Measurements from ENCODE around the gene TIMM22. TPM values are rescaled to one million over a fixed set of nuclear protein-coding genes. Genes with fewer than 3 reads are reported as not detected.

The TIMM22 gene
- total RNA-seq, 3 donors from 2014 or later (not counting 1 experiment from before 2014, with no cell fraction given): 7.8 to 11.3 (median 8.9) TPM

GRCh38 chr17:967122-967521 is 29.8 kb upstream of the TIMM22 start:
- H3K27me3 ChIP-seq (ENCODE audit: control insufficient read depth, insufficient read depth, low read length): no peaks in the 10 kb centered on the region
- no peaks in the 10 kb centered on the region for H3K9me3 Mint-ChIP-seq
- H3K36me3 ChIP-seq (ENCODE audit: control insufficient read depth, insufficient read depth, low read length): no peaks in the 10 kb centered on the region
- H3K4me1 ChIP-seq (ENCODE audit: control insufficient read depth, insufficient read depth, low read length): no peaks in the 10 kb centered on the region
- DNase-seq: no peak
- H3K4me3 Mint-ChIP-seq: no peak overlapping the region
- no peak overlapping the region for H3K27ac ChIP-seq (ENCODE audit: low read length)
- no peak for TF ChIP-seq CTCF (IDR thresholded peaks at IDR 0.05)
- 90% methylated on average over 9 of the region's 9 CpGs for WGBS (ENCODE audit: insufficient coverage)
- H3K9me3 ChIP-seq (ENCODE audit: control insufficient read depth, insufficient read depth, low read length): no peaks in the 10 kb centered on the region
- intact Hi-C loops (cut with micrococcal nuclease): no loop called here
- ATAC-seq: no peak
- no peak overlapping the region for H3K27ac Mint-ChIP-seq
- H3K4me3 ChIP-seq (ENCODE audit: low read length): no peak overlapping the region
- H3K27me3 Mint-ChIP-seq (ENCODE audit: low read depth in 2 of 2): peaks cover 14 to 31% of the 10 kb centered on the region in 2 donors
- no peaks in the 10 kb centered on the region for H3K36me3 Mint-ChIP-seq
- H3K4me1 Mint-ChIP-seq: no peaks in the 10 kb centered on the region

GRCh38 chr17:968812-969730 is 27.9 kb upstream of the TIMM22 start:
- intact Hi-C loops (cut with micrococcal nuclease): no loop called here
- WGBS (ENCODE audit: insufficient coverage): 90% methylated on average over 24 of the region's 24 CpGs
- Mint-ChIP-seq H3K4me1 (no peaks in the 10 kb centered on the region), H3K36me3 (no peaks in the 10 kb centered on the region), H3K27ac (no peak overlapping the region), H3K27me3 (ENCODE audit: low read depth in 2 of 2) (peaks cover 18 to 37% of the 10 kb centered on the region in 2 donors), H3K4me3 (no peak overlapping the region), H3K9me3 (no peaks in the 10 kb centered on the region)
- ATAC-seq (no peak), DNase-seq (no peak)
- H3K4me1 ChIP-seq (ENCODE audit: control insufficient read depth, insufficient read depth, low read length): no peaks in the 10 kb centered on the region
- H3K27me3 ChIP-seq (ENCODE audit: control insufficient read depth, insufficient read depth, low read length): no peaks in the 10 kb centered on the region
- H3K36me3 ChIP-seq (ENCODE audit: control insufficient read depth, insufficient read depth, low read length): no peaks in the 10 kb centered on the region
- H3K4me3 ChIP-seq (ENCODE audit: low read length): no peak overlapping the region
- TF ChIP-seq CTCF (IDR thresholded peaks at IDR 0.05): no peak
- no peak overlapping the region for H3K27ac ChIP-seq (ENCODE audit: low read length)
- H3K9me3 ChIP-seq (ENCODE audit: control insufficient read depth, insufficient read depth, low read length): no peaks in the 10 kb centered on the region

- no peak overlapping the region for H3K27ac Mint-ChIP-seq
- peaks cover 22 to 43% of the 10 kb centered on the region in 2 donors for H3K27me3 Mint-ChIP-seq (ENCODE audit: low read depth in 2 of 2)
- DNase-seq (no peak), ATAC-seq (no peak)
- no peak overlapping the region for H3K4me3 ChIP-seq (ENCODE audit: low read length)
- no peak overlapping the region for H3K4me3 Mint-ChIP-seq
- H3K27ac ChIP-seq (ENCODE audit: low read length): no peak overlapping the region
- H3K4me1 Mint-ChIP-seq: no peaks in the 10 kb centered on the region
- no peaks in the 10 kb centered on the region for H3K9me3 ChIP-seq (ENCODE audit: control insufficient read depth, insufficient read depth, low read length)
- no peaks in the 10 kb centered on the region for H3K36me3 ChIP-seq (ENCODE audit: control insufficient read depth, insufficient read depth, low read length)
- no peak for TF ChIP-seq CTCF (IDR thresholded peaks at IDR 0.05)
- H3K4me1 ChIP-seq (ENCODE audit: control insufficient read depth, insufficient read depth, low read length): no peaks in the 10 kb centered on the region
- H3K36me3 Mint-ChIP-seq: no peaks in the 10 kb centered on the region
- no peaks in the 10 kb centered on the region for H3K9me3 Mint-ChIP-seq
- no peaks in the 10 kb centered on the region for H3K27me3 ChIP-seq (ENCODE audit: control insufficient read depth, insufficient read depth, low read length)
- intact Hi-C loops (cut with micrococcal nuclease): no loop called here
- WGBS (ENCODE audit: insufficient coverage): 64% methylated on average over 18 of the region's 18 CpGs
Measured at GRCh38 chr17:969811-970355, 27.0 kb upstream of the TIMM22 start.

Data from natural killer cell (primary cell).